ENCODE measurements around the gene EID2.
A peak's percentile ranks its signal among the peaks of the same experiment; 100 is the strongest.

Gene EID2, protein sequence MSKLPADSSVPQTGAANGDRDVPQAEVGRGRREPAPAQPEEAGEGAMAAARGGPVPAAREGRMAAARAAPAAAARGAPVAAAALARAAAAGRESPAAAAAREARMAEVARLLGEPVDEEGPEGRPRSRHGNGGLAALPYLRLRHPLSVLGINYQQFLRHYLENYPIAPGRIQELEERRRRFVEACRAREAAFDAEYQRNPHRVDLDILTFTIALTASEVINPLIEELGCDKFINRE

GRCh38 chr19:39539518-39540332 lies at the start of gene EID2:
EID2 (minus strand) TSS chr19:39540161; CDS start chr19:39540079, 82 bp downstream.
- peak; percentile 91 for DNase-seq (ENCODE audit: low read depth)

- DNase-seq (ENCODE audit: low read depth), result no peak
Observed at GRCh38 chr19:39588066-39588465, 48.1 kb upstream of the EID2 start.

DNA sequence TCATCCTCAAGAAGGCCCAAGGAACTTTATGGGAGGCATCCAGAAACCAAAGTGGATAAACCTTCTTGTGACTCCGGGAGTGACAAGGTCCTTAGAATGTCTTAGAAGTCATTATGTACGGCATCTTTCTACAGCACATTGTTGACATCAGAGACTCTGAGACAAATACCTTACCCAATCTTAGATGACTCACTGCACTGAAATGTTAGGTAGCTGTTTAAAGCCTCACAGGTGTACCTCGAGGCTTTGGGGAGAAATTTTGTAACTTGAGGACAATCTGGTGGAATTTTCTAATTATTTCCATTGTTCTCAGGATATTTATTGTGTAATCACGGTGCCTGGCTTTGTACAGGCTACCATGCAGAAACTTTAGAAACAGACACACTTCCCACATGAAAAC lies 47.5 kb upstream of the EID2 start:
- no peak for DNase-seq (ENCODE audit: low read depth)

DNA sequence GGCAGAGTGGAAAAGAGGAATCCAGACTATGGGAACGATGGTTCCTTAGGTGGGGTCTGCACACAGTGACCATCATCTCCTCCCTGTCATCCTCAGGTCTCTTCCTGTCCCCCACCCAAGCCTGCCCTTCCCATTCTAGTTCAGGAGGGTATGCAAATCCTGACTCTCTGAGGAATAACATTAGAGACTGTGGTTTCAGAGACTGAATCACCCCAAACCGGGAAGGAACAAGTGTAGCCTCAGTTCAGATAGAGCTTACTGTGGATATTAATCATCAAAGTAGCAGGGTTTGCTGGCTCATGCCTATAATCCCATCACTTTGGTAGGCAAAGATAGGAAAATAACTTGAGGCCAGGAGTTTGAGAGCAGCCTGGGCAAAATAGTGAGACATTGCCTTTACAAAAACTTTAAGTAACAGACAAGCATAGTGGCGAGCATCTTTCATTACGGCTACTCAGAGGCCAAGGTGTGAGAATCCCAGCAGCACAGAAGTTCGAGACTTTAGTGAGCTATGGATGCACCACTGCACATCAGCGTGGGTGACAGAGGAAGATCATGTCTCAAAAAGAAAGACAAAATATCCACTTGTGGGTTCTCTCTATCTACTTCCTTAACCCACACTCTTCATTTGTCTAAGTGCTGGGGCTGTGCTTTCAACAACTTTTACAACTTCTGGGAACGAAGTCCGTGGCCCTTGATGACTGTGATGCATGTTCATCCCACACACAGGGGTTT lies 43.1 kb upstream of the EID2 start:
- no peak for DNase-seq (ENCODE audit: low read depth)

DNA sequence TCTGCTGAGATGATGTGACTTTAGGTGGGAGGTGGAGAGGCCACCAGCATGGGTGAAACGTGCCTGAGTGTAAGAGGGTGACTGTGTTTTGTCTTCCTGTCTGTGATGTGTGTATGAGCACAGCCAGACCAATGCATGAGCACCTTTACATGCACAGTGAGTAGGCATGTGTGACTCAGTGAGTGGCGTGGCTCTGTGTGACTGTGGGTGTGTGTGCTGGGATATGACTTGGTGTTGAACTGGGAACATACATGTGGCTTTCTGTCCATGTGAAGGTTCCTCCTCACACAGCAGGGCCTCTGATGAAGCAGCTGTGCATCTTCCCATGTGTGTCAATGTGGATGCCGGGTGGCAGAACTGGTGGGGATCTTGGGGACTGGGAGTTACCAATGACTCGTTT lies 42.5 kb upstream of the EID2 start:
- DNase-seq (ENCODE audit: low read depth), result no peak

GRCh38 chr19:39568604-39569003 lies 28.6 kb upstream of the EID2 start:
- DNase-seq (ENCODE audit: low read depth), result peak; percentile 52

GRCh38 chr19:39566064-39566463 lies 26.1 kb upstream of the EID2 start:
- DNase-seq (ENCODE audit: low read depth), result no peak

- DNase-seq (ENCODE audit: low read depth), result peak; percentile 55
Observed at GRCh38 chr19:39563408-39563807, 23.4 kb upstream of the EID2 start.

GRCh38 chr19:39558624-39559117 lies 18.7 kb upstream of the EID2 start:
- DNase-seq (ENCODE audit: low read depth), result no peak

DNA sequence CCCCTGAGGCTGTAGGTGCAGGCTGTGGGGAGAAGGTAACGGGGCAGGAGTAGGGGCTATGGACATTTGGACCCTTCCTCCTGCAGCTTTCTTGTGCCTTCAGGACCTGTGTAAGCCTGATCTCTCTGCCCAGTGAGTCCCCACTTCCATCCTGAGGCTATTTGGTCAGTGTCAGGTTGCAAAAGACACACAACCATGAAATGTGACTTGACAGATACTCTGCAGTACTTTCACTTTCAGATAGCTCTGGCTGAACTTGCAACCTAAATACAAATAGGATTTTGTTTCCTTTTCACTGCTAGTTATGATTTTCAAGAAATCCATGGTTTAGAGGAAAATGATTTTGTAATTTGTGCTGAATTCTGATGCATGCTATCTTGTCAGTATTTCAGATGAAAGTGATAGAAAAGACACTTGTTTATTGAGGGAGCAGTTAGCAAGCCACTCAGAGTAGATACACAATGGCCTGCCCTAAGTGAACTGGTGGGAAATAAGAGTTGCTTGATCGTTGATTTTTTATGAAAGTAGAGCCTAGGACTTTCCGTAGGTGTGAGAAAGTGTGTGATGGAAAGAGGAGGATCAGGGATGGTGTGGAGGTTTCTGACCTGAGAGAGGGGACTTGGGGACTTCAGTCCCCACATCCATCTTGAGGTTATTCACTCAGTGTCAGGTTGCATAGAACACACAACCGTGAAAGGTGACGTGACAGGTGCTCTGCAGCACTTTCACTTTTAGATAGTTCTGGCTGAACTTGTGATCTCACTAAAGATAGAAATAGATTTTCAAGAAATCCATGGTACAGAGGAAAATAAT lies 18.1 kb upstream of the EID2 start:
- peak; percentile 17 for DNase-seq (ENCODE audit: low read depth)

- DNase-seq (ENCODE audit: low read depth), result no peak
Observed at GRCh38 chr19:39555883-39556282, 15.9 kb upstream of the EID2 start.

- DNase-seq (ENCODE audit: low read depth), result no peak
Observed at GRCh38 chr19:39554701-39555311, 14.8 kb upstream of the EID2 start.

GRCh38 chr19:39553082-39553652 lies 13.2 kb upstream of the EID2 start:
- DNase-seq (ENCODE audit: low read depth), result no peak

GRCh38 chr19:39550197-39550596 lies 10.2 kb upstream of the EID2 start:
- no peak for DNase-seq (ENCODE audit: low read depth)

DNA sequence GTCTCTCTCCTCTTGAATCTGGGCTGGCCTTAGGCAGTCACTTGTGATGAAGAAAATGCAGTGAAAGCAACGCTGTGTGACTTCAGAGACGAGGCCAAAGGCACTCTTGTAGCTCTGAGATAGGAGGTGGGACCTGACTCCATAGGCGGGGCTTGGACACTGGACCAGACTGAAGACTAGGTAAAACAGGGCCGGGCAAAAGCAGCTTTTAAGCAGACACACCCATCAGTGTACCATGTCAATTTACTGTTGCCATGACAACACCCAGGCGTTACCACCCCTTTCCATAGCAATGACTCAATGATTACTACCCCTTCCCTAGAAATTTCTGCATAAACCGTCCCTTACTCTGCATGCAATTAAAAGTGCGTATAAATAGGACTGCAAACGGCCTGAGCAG lies 6.6 kb upstream of the EID2 start:
- DNase-seq (ENCODE audit: low read depth), result peak; percentile 15

DNA sequence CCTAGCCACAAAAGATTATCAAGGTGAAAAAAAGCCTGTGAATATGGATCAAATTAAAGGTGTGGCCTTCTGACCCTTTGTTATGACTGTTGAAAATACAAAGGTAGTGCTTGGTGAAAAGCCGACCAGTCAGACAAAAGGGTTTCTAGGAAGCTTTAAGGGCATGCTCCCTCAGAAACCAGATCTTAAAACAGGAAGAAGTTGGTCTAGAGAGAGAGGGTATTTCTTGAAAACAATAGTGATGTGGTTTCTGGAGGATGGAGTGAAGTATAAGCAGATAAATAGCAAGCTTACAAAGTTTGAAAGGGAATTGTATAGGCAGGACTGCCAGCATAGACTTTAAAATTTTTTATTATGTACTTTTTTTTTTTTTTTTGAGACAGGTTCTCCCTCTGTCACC lies 5.0 kb upstream of the EID2 start:
- DNase-seq (ENCODE audit: low read depth), result no peak

DNA sequence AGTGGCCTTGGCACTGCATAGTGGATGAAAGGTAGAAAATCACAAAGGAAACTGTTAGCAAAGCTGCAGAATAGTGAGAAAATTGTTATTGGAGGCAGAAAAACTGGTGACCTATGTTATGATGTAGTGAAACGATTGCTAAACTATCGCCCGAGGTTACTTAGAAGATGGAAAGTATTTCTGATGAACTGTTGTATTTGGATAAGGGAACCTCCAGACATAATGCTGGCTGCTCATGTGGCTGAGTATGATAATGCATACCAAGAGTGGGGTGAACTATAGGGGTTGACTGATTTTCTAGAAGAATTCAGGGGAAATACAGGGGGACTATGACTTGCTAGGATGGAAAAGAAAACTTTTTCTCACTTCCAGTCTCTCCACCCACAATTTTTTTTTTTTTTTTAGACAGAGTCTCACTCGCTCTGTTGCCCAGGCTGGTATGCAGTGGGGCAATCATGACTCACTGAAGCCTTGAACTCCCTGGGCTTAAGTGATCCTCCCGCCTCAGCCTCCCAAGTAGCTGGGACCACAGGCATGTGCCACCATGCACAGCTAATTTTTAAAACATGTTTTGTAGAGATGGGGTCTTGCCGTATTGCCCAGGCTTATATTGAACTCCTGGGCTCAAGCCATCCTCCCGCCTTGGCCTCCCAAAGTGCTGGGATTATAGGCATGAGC lies 4.4 kb upstream of the EID2 start:
- DNase-seq (ENCODE audit: low read depth), result peak; percentile 20

DNA sequence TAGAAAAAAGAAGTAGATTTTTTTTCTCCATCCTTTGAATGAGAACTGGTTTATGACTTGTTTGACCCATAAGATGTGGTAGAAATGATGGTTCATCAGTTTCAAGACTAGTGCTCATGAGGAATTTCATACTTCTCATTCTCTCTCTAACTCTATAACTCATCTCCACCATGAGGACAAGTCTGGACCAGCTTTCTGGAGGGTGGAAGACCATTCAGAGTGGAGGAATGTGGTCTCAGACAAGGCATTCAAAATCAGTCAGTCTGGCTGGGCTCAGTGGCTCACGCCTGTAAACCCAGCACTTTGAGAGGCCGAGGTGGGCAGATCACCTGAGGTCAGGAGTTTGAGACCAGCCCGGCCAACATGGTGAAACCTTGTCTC lies 3.5 kb upstream of the EID2 start:
- no peak for DNase-seq (ENCODE audit: low read depth)

DNA sequence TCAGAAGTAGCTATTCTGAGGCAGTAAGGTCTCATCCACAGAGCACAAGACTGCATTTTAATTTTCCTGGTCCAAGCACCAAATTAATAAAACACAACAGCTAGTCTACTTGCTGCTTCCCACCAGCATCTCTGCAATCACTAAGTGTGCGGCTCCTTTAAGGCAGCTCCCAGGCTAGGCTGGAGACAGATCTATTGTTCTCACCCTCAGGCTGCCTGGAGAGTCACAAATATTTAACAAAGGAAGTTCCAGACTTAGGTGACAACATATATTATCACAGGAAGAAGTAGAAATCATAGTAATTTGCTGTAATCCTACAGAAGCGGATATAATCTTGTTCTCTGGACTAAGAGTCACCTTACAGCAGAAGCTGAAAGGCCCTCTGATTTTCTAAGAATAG lies 2.2 kb upstream of the EID2 start:
- DNase-seq (ENCODE audit: low read depth), result no peak

- DNase-seq (ENCODE audit: low read depth), result no peak
Observed at GRCh38 chr19:39540333-39540673, 342 bp upstream of the EID2 start.

DNA sequence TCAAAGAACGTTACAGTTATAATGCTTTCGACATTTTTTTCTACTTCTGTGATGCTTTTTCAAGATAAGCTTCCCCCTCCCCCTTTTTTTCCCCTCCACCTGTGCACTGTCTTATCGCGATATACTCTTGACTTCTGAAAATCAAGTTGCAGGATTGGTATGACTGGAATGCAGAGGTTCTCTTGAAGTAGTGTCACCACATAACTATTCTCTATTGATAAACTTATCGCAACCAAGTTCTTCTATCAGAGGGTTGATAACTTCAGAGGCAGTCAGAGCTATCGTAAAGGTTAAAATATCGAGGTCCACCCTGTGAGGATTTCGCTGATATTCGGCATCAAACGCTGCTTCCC lies 820 bp downstream of the EID2 start:
- DNase-seq (ENCODE audit: low read depth), result peak; percentile 70

Data from ELR (cell line).